ENCODE results near the gene TLE1.

DNA sequence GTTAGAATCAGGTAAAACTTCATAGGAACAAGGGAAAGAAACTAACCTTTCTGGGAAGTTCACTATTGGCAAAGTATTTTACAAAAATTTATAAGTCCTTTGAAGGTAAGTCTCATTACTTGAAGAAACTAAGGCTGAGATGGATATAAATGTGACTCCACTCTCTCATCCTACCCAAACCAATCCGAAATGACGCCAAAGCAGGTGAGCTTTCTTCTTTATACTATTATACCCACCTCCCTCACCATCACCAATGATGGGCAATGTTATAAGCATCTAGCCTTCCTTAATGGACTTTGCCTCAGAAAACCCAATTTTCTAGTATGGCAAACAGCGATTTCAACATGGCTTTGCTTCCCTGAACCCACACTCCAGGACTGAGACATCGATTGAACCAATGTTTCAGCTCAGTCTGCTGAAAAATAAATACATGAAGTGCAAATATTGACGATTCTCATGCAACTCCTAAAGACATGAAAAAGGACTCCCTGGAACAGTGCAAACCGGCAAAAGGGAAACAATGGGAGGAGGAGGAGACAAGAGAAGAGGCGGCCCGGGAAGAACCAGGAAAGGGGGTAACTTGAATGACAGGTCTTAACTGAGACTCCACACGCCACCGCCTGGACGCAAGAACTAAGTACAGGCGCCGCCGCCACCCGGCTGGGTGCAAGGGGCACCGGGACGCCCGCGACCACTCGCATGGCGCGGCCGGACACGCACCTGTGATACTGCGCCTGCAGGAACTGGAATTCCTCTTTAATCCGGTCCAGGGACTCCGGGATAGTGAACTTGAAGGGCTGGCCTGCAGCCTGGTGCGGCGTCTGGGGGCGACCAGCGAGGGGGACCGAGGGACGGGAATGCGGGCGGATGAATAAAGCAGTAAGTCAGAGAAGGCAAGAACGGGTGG lies 2.5 kb downstream of the TLE1 start:
- TF ChIP-seq POLR2A (IDR thresholded peaks at IDR 0.05; ENCODE audit: low read depth) (peak; percentile 14), POLR2AphosphoS5 (IDR thresholded peaks at IDR 0.05) (peak; percentile 27 to 73), EP300 (IDR thresholded peaks at IDR 0.05) (no peak)
- TF ChIP-seq, protein P1, sequence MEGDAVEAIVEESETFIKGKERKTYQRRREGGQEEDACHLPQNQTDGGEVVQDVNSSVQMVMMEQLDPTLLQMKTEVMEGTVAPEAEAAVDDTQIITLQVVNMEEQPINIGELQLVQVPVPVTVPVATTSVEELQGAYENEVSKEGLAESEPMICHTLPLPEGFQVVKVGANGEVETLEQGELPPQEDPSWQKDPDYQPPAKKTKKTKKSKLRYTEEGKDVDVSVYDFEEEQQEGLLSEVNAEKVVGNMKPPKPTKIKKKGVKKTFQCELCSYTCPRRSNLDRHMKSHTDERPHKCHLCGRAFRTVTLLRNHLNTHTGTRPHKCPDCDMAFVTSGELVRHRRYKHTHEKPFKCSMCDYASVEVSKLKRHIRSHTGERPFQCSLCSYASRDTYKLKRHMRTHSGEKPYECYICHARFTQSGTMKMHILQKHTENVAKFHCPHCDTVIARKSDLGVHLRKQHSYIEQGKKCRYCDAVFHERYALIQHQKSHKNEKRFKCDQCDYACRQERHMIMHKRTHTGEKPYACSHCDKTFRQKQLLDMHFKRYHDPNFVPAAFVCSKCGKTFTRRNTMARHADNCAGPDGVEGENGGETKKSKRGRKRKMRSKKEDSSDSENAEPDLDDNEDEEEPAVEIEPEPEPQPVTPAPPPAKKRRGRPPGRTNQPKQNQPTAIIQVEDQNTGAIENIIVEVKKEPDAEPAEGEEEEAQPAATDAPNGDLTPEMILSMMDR (IDR thresholded peaks at IDR 0.05), result peak; percentile 73 to 85 (median 78)
